Renal pelvis (tissue), 3 donors: ENCODE measurements around the gene ZNF181. TPM values are rescaled to one million over a fixed set of nuclear protein-coding genes. Genes with fewer than 3 reads are reported as not detected.

ENCODE experiments used
- polyA plus RNA-seq, 3 donors: library from polyadenylated mRNA; unstranded; fragments of 120-200 nt; gene quantifications; one replicate each; pipeline ENCODE4 v1.2.1, GENCODE V29; 2013; ENCODE audit not compliant: insufficient read length in 3 of 3

Gene ZNF181
- polyA plus RNA-seq, 3 donors = 22.2 to 23.7 (median 22.6) TPM

Other genes starting within 250 kb of the ZNF181 start
- 1 to 10 TPM in 2 of 3 donors, under 1 TPM in 1; 0.94 to 2.0 (median 1.7) TPM for gene SCGB2B2, start 57.1 kb upstream of the ZNF181 start, polyA plus RNA-seq
- gene ZNF302, start 56.6 kb upstream of the ZNF181 start, polyA plus RNA-seq = 10 to 100 TPM; 67.1 to 85.3 (median 83.4) TPM
- gene ZNF599, start 39.0 kb downstream of the ZNF181 start, polyA plus RNA-seq = 10 to 100 TPM; 14.1 to 17.2 (median 16.7) TPM
- 10 to 100 TPM in 1 of 3 donors, 1 to 10 TPM in 2; 5.8 to 11.7 (median 7.4) TPM for gene ZNF30, start 192.7 kb downstream of the ZNF181 start, polyA plus RNA-seq
- 1 to 10 TPM; 5.4 to 7.1 (median 6.6) TPM for gene ZNF792, start 230.0 kb downstream of the ZNF181 start, polyA plus RNA-seq